ENCODE results near the gene C14orf180. TPM values are rescaled to one million over a fixed set of nuclear protein-coding genes. Genes with fewer than 3 reads are reported as not detected.

C14orf180 gene
- total RNA-seq, 2 donors from 2014 or later, result 0.32 TPM; not detected in 1

DNA sequence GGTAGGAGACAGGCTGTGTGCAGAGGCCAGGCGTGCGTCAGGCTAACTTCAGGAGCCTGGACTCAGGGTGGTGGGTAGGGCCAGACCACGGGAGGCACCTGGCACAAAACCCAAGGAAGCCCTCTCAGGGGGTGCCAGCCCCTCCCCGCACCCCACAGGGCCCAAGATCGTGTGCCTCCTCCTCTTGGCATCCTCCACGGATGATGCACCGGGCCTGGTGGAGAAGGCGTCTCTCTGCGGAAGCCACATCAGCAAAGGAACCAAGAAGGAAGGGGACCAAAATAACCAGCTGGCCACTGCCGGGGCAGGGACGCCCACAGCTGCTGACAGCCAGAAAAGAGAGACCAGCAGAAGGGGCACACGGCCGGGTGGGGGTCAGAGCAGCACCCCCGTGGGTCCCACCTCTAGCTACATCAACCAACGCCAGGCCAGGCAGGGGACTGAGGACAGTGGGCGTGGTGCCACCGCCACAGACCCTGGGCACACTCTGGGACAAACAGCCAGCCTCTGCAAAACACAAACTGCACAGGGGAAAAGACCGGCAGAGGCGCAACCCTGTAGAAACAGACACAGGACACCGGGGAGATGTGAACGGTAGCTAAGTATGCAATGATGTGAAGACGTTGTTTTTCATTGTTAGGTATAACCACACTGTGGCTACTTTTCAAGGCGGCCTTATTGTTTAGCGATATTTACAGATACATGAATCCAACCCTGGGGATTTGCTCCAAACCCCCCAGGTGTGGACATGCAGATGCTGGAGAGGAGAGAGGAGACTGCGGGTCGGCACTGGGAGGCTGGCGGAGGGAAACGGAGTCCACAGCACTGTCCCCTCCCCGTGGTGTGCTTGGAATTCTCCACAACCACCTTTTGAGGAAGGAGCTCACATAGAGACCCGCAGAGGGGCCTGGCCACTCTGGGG is 26.1 kb upstream of the C14orf180 start:
- 89% methylated on average over 30 of the region's 30 CpGs for WGBS
- intact Hi-C loops (cut with DNase I), result no loop called here
- Histone ChIP-seq H3K9me3 (no peaks in the 10 kb centered on the region), H3K4me1 (replicated peaks) (no peaks in the 10 kb centered on the region), H3K27me3 (replicated peaks; ENCODE audit: insufficient read depth) (peaks cover 3% of the 10 kb centered on the region), H3K36me3 (no peaks in the 10 kb centered on the region), H3K27ac (no peak overlapping the region), H3K4me3 (no peak overlapping the region)
- TF ChIP-seq, protein P1, sequence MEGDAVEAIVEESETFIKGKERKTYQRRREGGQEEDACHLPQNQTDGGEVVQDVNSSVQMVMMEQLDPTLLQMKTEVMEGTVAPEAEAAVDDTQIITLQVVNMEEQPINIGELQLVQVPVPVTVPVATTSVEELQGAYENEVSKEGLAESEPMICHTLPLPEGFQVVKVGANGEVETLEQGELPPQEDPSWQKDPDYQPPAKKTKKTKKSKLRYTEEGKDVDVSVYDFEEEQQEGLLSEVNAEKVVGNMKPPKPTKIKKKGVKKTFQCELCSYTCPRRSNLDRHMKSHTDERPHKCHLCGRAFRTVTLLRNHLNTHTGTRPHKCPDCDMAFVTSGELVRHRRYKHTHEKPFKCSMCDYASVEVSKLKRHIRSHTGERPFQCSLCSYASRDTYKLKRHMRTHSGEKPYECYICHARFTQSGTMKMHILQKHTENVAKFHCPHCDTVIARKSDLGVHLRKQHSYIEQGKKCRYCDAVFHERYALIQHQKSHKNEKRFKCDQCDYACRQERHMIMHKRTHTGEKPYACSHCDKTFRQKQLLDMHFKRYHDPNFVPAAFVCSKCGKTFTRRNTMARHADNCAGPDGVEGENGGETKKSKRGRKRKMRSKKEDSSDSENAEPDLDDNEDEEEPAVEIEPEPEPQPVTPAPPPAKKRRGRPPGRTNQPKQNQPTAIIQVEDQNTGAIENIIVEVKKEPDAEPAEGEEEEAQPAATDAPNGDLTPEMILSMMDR (IDR thresholded peaks at IDR 0.05), result no peak
- TF ChIP-seq POLR2A (IDR thresholded peaks at IDR 0.05), result no peak
- no peak for TF ChIP-seq POLR2AphosphoS5 (IDR thresholded peaks at IDR 0.05)
- DNase-seq (ENCODE audit: low spot score), result no peak

DNA sequence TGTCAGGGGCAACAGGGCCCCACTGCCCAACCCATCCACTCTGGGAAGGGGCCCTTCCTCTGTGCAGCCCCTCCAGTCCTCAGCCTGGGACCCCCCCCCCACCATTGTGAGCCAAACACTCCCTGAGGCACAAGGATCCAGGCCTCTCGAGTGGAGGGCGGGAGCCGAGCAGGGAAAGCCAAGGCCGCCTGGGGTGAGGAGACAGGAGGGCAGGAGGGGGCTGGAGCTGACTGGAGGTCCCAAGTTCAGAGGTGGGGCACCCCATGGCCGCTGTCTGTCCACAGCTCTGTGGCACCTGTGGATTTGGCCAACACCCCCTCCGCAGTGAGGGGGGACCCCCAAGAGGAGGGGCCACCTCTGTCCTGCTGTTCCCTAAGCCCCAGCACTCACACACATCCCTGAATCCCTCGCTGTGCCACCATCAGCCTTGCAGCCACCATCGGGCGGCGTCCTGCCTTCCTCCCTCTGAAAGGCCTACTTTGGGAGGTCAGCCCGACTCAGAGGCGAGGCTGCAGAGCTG is 25.4 kb upstream of the C14orf180 start:
- DNase-seq (ENCODE audit: low spot score), result no peak
- Histone ChIP-seq H3K4me1 (replicated peaks) (no peaks in the 10 kb centered on the region), H3K4me3 (no peak overlapping the region), H3K27me3 (replicated peaks; ENCODE audit: insufficient read depth) (peaks cover 3% of the 10 kb centered on the region), H3K27ac (no peak overlapping the region), H3K36me3 (no peaks in the 10 kb centered on the region), H3K9me3 (no peaks in the 10 kb centered on the region)
- TF ChIP-seq, protein P1 (IDR thresholded peaks at IDR 0.05), result no peak
- intact Hi-C loops (cut with DNase I), result no loop called here
- 94% methylated on average over 9 of the region's 12 CpGs for WGBS

DNA sequence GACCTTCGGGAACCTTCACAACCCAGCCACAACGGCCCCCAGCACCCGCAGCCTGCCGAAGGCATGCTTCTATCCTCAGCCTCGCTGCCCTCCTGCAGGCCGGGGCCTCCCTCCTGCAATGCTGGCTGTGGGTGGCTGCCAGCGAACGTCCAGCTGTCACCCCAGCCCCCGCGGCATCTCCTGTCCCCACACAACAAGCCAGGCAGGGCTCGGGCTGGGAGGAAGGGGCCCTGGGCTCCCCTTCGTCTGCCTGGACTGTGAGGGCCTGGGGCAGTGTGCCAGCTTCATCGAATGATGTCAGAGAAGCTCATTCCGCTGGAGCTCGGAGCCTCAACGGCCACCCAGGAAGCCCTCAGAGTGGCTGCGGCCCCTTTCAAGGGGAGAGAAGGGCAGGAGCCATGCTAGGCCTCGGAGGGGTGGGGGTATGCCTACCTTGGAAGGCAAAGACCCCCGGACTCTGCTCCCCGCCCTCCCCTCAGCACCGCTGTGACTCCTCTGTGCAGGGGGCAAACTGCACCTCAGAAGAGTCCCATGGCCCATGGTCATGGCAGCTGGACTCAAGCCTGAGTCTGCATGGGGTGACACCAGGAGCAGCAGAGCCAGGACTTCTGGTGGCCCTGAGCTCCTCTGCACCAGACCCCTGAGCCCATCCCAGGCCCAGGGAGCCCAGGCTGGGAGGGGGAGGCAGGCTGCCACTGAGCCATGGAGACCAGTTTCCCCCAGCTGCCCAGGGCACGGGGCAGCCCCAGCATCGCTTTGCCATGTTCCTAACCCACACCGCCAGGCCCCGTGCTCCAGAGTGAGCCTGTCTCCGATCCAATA is 24.7 kb upstream of the C14orf180 start:
- Histone ChIP-seq H3K27ac (no peak overlapping the region), H3K9me3 (no peaks in the 10 kb centered on the region), H3K36me3 (no peaks in the 10 kb centered on the region), H3K27me3 (replicated peaks; ENCODE audit: insufficient read depth) (peaks cover 3% of the 10 kb centered on the region), H3K4me3 (no peak overlapping the region), H3K4me1 (replicated peaks) (no peaks in the 10 kb centered on the region)
- TF ChIP-seq, protein P1 (IDR thresholded peaks at IDR 0.05), result no peak
- TF ChIP-seq POLR2AphosphoS5 (IDR thresholded peaks at IDR 0.05) (no peak), POLR2A (IDR thresholded peaks at IDR 0.05) (no peak)
- no peak for DNase-seq (ENCODE audit: low spot score)
- intact Hi-C loops (cut with DNase I), result no loop called here
- 32% methylated on average over 20 of the region's 26 CpGs for WGBS

DNA sequence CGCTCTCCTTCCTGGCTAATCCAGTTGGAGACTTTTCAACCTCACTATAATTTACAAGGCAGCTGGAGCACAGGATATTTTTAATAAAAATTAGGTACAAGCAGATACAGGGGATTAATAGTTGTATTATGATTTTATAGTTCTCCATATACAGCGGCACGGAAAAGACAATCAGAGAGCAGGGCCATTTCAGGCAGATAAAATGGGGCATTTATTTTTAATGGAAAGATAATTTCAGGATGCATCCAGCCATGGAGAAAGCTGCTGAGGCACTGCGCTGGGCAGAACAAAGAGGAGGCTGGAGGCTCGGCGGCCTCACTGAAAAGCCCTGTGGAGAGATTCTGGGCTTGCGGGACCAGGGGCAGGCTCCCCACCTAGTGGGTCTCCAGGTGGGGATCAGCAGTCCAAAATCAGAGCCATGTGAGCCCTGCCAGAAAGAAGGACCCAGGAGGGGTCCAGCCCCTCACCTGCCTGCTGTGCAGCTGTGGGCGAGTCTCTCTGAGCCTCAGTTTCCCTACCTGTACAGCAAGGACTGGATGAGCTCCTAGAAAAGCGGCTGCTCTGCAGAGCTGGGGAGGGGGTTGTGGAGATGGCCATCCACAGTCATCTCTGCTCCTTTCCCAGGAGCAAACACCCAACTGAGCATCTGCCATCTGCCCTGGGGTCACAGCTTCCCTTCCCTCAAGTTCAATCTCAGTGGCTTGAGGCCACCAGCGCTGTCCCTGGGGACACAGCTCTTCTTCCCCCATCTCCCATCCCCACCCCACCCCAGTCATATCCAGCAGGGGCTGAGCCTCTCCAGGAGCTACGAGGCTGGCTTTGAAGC is 23.9 kb upstream of the C14orf180 start:
- H3K36me3 ChIP-seq, result no peaks in the 10 kb centered on the region
- no peak overlapping the region for H3K4me3 ChIP-seq
- intact Hi-C loops (cut with DNase I), result no loop called here
- H3K27ac ChIP-seq, result no peak overlapping the region
- WGBS, result 66% methylated on average over 11 of the region's 11 CpGs
- no peak for TF ChIP-seq POLR2A (IDR thresholded peaks at IDR 0.05)
- TF ChIP-seq POLR2AphosphoS5 (IDR thresholded peaks at IDR 0.05), result no peak
- TF ChIP-seq, protein P1 (IDR thresholded peaks at IDR 0.05), result no peak
- H3K27me3 ChIP-seq (replicated peaks; ENCODE audit: insufficient read depth), result peaks cover 3% of the 10 kb centered on the region
- no peaks in the 10 kb centered on the region for H3K4me1 ChIP-seq (replicated peaks)
- no peak for DNase-seq (ENCODE audit: low spot score)
- H3K9me3 ChIP-seq, result no peaks in the 10 kb centered on the region

All from prostate gland (tissue), 2 donors.